CD4-positive, alpha-beta T cell treated with Interleukin-6 at 100 ng/mL for 8 hours (primary cell): ENCODE results near the gene NF1.
"Not testable (repeated sequence)": the region's sequence is repeated elsewhere in the genome, so short reads cannot be mapped to it uniquely, and the experiment has no call there.

Source experiments
- DNase-seq: peaks from one replicate; pipeline ENCODE4 v3.0.0-alpha.2; 2020; ENCODE audit warnings: mixed read lengths, low spot score

Gene NF1

DNA sequence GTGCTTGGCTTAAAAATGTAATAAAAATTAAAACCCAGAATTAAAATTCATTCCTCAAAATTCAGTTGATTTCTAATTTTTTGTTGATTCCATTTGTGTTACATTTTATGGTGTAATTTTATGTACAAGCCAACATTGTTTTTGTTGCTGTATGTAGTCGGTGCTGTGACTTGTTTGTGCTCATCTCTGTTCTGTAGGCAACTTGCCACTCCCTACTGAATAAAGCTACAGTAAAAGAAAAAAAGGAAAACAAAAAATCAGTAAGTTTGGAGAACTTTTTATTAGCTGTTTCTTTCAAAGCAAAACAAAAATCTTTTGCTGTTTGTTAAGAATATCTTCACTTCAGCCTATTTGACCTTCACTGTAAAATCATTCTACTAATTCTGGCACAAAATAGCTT is 158.0 kb downstream of the NF1 start:
- no peak for DNase-seq

DNA sequence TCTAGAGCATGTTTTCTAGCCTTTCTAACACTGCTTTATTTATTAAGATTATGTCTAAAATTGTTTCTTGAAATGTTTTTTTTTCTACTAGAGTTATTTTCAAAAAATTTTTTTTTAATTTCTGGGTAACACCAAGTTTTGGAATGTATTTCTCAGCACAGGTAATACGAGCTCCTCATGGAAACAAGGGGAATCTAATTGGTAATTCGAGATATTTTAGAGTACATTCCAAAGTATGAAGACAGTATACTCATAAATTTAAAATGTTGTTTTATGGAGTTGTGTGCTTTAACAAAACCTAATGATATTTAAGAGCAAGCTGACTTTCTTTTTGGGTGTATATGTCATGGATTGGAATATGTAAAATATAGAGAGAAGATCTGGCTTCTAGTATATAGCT is 159.9 kb downstream of the NF1 start:
- no peak for DNase-seq

DNA sequence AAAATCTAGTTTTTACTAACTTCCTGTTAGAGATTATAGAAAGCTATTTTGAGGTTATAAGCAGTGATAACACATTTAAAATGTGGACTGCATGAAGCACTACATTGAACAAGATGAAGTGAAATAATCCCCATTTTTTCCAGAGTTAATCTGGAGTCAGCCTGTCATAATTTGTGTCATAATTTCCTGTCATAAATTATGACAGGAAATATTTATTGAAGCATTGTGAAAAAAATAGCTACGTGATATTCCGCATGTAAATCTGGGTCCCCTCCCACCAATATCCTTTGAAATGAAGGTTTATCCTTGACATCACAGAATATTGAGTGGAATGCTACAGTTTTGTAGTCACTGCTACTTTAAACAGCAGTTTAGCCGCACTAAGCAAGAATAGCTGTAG is 162.2 kb downstream of the NF1 start:
- DNase-seq, result no peak

- no peak for DNase-seq
Observed at GRCh38 chr17:31260151-31260550, 165.4 kb downstream of the NF1 start.

DNA sequence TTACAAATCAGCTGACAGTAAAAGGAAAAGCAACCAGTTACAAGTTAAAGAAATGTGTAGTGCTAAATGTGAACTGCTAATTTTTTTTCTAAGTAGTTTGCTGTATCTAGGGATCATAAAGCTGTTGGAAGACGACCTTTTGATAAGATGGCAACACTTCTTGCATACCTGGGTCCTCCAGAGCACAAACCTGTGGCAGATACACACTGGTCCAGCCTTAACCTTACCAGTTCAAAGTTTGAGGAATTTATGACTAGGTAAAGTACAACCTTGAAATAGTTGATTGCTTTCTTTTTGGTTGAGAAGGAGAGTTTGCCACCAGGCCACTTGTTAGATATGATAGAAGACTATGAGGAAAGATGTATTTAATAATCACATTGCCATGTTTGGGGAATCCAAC is 166.8 kb downstream of the NF1 start:
- no peak for DNase-seq

DNA sequence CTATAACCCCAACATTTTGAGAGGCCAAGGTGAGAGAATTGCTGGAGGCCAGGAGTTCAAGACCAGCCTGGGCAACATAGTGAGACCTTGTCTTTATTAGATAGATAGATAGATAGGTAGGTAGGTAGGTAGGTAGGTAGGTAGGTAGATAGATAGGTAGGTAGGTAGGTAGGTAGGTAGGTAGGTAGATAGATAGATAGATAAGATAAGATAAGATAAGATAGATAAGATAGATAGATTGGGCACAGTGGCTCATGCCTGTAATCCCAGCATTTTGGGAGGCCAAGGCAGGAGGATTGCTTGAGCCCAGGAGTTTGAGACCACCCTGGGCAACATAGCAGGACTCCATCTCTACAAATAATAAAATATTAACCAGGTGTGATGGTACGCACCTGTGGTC is 168.1 kb downstream of the NF1 start:
- not testable (repeated sequence) for DNase-seq

GRCh38 chr17:31266042-31266441 is 171.3 kb downstream of the NF1 start:
- DNase-seq, result peak; percentile 17

DNA sequence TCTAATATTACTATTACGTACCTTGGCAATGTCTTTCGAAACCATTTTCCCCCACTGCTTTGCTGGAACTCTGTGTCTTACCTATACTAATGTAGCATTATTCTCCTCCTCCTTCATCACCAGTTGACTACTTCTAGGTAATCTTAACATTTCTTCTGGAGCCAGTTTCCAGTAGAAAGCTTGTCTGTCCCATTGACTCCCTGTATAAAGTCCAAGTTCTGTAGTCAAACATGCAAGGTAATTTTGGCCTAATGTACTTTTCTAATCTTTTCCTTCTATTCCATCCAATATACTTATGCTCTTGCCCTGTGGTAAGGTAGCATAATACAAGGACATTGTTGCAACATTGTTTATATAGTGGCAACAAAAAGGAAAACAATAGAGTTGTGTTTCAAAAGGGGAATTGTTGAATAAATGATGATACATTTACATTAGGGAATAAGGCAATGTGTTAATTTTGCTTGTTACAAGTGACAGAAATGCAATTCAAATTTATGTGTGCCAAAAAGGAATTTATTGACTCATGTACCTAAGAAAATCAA is 174.3 kb downstream of the NF1 start:
- DNase-seq, result no peak

DNA sequence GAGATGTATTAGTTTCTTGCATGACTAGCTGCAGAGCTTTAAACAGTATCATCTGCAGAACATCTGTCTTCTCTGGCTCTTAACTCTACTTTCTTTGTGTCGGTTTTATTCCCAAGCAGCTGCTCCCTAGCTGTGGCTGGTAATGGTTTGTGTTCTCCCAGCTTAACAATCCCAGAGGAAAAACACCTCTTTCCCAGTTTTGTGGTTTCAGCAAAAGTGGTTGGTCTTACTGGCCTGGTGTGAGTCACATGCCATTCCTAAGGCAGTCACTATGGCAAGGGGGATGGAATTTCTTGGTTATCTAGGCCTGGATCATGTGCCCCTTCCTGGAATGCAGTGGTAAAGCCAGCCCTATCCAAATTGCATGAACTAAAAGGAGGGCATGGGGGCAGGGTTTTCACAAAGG is 174.8 kb downstream of the NF1 start:
- DNase-seq, result no peak

DNA sequence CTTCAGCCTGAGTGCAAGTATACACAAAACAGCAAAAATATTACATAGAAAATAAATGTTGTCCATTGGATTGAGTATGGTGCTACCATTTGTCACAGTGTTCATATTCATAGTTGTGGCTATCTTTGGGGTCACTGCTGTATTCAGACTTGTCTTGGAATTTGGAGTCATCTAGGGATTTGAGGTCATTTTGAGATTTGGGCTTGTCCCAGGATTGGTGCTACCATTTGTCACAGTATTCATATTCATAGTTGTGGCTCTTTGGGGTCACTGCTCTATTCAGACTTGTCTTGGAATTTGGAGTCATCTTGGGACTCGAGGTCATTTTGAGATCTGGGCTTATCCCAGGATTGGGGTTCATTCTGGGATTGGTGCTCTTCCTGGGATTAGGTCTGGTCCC is 177.5 kb downstream of the NF1 start:
- no peak for DNase-seq

DNA sequence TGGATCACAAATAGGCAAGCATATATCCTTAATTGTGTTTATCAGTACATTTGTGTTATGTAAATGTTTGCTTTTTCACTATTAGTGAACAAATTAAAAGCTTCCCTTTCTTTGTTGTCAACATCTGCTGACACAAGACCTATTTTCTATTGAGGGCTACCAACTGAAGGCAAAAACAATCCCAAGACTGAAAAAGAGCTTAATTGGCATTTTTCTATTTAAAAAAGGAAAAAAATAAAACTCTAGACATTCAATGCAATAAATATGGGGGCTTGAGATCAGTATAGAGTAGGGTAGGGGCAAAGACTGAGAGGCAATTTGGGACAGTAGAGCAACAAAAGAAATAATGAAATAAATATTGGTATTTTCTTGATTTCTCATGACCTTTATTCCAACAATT is 178.0 kb downstream of the NF1 start:
- DNase-seq, result no peak

- DNase-seq, result no peak
Observed at GRCh38 chr17:31273516-31273915, 178.7 kb downstream of the NF1 start.

GRCh38 chr17:31274252-31274651 is 179.5 kb downstream of the NF1 start:
- no peak for DNase-seq

DNA sequence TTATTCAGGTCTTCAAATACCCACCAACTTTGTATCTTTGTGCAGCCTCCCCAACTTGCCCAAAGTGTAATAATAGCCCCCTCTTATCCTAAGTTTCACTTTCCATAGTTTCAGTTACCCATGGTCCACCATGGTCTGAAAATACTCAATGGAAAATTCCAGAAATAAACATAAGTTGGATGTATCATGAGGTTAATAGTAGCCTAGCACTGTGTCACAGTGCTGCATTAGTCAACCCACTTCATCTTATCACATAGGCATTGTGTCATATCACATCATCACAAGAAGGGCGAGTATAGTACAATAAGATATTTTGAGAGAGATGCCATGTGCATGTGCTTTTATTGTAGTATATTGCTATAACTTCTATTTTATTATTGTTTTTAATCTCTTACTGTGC is 180.3 kb downstream of the NF1 start:
- DNase-seq, result no peak

- DNase-seq, result no peak
Observed at GRCh38 chr17:31279401-31279800, 184.6 kb downstream of the NF1 start.

DNA sequence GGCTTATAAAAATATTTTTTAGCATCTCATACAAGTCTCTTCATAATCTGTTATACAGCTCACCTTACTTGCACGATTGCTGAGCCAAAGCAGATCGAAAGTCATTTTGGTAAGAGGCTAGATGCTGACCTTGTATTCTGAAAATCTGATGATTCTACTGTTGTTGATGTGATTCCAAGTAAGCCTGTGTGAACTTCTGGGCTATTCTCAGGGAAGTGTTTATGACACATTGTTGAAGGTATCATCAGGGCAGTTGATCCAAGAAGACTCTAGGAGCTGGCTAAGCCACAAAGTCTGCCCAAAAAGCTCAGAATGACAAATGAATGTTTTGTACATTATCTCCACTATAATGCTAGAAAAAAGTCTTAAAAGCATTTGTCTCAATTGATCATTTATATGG is 186.3 kb downstream of the NF1 start:
- no peak for DNase-seq

DNA sequence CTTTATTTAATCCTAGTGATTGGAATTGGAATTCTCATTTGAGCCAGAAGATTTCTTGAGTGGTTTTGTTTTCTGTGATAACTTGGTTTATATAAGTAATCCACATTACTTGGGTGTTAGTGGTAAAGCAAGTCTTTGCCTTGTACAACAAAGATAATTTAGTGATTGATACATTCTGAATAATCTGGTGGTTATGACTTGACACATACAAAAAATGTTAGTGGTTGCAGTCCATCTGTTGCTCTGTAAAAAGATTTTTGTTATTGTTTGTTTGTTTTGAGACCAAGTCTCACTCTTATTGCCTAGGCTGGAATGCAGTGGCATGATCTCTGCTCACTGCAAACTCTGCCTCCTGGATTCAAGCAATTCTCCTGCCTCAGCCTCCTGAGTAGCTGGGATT is 189.1 kb downstream of the NF1 start:
- DNase-seq, result no peak

- no peak for DNase-seq
Observed at GRCh38 chr17:31286587-31286986, 191.8 kb downstream of the NF1 start.

DNA sequence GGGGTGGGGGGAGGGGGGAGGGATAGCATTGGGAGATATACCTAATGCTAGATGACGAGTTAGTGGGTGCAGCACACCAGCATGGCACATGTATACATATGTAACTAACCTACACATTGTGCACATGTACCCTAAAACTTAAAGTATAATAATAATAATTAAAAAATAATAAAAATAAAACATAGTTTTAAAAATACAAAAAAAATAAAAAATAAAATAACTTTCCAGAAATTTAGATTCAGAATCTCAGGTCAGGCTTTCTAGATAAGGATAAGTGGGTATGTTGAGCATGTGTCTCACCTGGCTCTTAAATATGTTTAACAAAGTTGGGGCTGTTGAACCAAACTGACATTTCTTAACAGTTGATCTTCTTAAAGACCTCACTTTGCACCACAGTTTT is 193.2 kb downstream of the NF1 start:
- not testable (repeated sequence) for DNase-seq

- DNase-seq, result no peak
Observed at GRCh38 chr17:31289790-31290189, 195.0 kb downstream of the NF1 start.

- no peak for DNase-seq
Observed at GRCh38 chr17:31291820-31292219, 197.0 kb downstream of the NF1 start.

DNA sequence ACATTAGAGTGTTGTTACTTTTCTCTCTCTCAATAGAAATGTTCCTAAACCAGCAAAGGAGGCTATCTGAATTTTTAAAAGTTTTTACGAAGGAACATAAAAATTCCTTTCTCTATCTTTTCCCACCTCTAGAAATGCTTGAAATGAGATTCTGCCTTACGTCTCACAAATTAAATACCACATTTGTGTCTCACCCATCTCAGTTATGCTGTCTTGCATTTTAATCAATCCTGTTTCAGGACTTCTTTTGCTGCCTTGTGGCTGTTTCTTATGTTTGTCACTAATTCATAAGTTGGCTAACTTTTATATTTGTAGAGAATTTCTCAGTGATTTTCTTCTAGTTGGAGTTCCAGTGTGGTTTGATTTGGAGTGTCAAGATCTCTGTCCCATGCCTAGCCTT is 198.8 kb downstream of the NF1 start:
- no peak for DNase-seq

GRCh38 chr17:31294231-31294630 is 199.5 kb downstream of the NF1 start:
- no peak for DNase-seq

DNA sequence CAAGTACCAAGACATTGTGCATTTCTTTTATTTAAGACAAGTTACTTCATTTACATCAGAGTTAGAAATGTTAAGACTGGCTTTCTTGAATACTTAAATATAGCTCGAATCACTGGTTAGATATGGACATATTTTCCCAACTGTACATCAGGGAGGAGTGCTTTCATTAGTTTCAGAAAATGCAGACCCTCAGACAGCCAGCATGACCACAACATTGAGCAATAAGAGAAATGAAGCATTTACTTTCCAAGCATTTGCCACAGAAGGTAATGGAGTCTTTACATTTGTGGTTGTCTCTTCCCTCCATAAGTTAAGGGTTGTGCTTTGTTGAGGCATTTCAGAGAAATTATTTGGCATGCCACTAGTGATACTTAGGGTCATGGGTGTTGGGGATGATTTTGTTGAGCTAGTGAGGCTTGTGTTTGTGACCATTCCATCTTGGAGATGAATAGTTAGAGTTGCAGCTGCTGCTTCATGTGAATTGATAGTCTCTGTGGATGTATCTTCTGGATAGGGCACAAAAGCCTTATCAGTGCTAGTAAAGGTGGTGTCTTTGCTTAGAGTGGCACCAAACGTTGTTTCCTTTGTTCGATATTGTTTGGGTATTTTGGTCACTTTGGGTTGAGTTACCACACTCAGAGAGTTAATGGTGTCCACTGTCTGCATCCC is 200.2 kb downstream of the NF1 start:
- DNase-seq, result no peak
